HEK293 (cell line): ENCODE data around the gene PIM1.
A peak's percentile ranks its signal among the peaks of the same experiment; 100 is the strongest.

Experiments used
- KLF8 ChIP-seq: fragments of 450-650 bp; formaldehyde crosslinking; IDR thresholded peaks from 2 replicates; pipeline ENCODE4 v1.5.1; 2016; ENCODE audit warnings: missing biosample characterization, missing genetic modification characterization
- OSR2 ChIP-seq: fragments of 450-650 bp; formaldehyde crosslinking; IDR thresholded peaks from 2 replicates; pipeline ENCODE4 v1.5.1; 2016; ENCODE audit warnings: missing biosample characterization, missing genetic modification characterization
- SALL2 ChIP-seq: fragments of 450-650 bp; formaldehyde crosslinking; IDR thresholded peaks from 2 replicates; pipeline ENCODE4 v1.5.0; 2017; ENCODE audit warnings: missing biosample characterization, mild to moderate bottlenecking, missing genetic modification characterization, borderline replicate concordance
- ZBTB17 ChIP-seq: fragments of 450-650 bp; formaldehyde crosslinking; IDR thresholded peaks from 2 replicates; pipeline ENCODE4 v1.5.1; 2016; ENCODE audit warnings: missing biosample characterization, missing genetic modification characterization
- ZBTB20 ChIP-seq: fragments of 450-650 bp; formaldehyde crosslinking; IDR thresholded peaks from 2 replicates; pipeline ENCODE4 v1.5.1; 2016; ENCODE audit warnings: missing biosample characterization, missing genetic modification characterization
- ZEB2 ChIP-seq: fragments of 450-650 bp; formaldehyde crosslinking; IDR thresholded peaks from 2 replicates; pipeline ENCODE4 v1.5.1; 2016; ENCODE audit warnings: missing biosample characterization, missing genetic modification characterization
- ZFP69B ChIP-seq: fragments of 450-650 bp; formaldehyde crosslinking; IDR thresholded peaks from 2 replicates; pipeline ENCODE4 v1.5.1; 2016; ENCODE audit warnings: missing biosample characterization, missing genetic modification characterization
- ZNF133 ChIP-seq: fragments of 450-650 bp; formaldehyde crosslinking; IDR thresholded peaks from 2 replicates; pipeline ENCODE4 v1.5.1; 2016; ENCODE audit warnings: missing biosample characterization, missing genetic modification characterization
- ZNF169 ChIP-seq: fragments of 450-650 bp; formaldehyde crosslinking; IDR thresholded peaks from 2 replicates; pipeline ENCODE4 v1.5.1; 2016; ENCODE audit warnings: missing biosample characterization, missing genetic modification characterization
- ZNF175 ChIP-seq: fragments of 450-650 bp; formaldehyde crosslinking; IDR thresholded peaks from 2 replicates; pipeline ENCODE4 v1.5.1; 2016; ENCODE audit warnings: missing biosample characterization, missing genetic modification characterization
- ZNF211 ChIP-seq: fragments of 450-650 bp; formaldehyde crosslinking; IDR thresholded peaks from 2 replicates; pipeline ENCODE4 v1.5.1; 2016; ENCODE audit warnings: low read depth, missing biosample characterization, missing genetic modification characterization
- ZNF214 ChIP-seq: fragments of 450-650 bp; formaldehyde crosslinking; IDR thresholded peaks from 2 replicates; pipeline ENCODE4 v1.5.1; 2017; ENCODE audit warnings: missing biosample characterization, mild to moderate bottlenecking, missing genetic modification characterization, borderline replicate concordance
- ZNF24 ChIP-seq: fragments of 450-650 bp; formaldehyde crosslinking; IDR thresholded peaks from 2 replicates; pipeline ENCODE4 v1.5.1; 2016; ENCODE audit warnings: missing biosample characterization, missing genetic modification characterization
- ZNF311 ChIP-seq: fragments of 450-650 bp; formaldehyde crosslinking; IDR thresholded peaks from 2 replicates; pipeline ENCODE4 v1.5.1; 2017; ENCODE audit warnings: missing biosample characterization, missing genetic modification characterization, borderline replicate concordance
- ZNF324 ChIP-seq: fragments of 450-650 bp; formaldehyde crosslinking; IDR thresholded peaks from 2 replicates; pipeline ENCODE4 v1.5.1; 2016; ENCODE audit warnings: missing biosample characterization, missing genetic modification characterization
- ZNF335 ChIP-seq: fragments of 450-650 bp; formaldehyde crosslinking; conservative IDR thresholded peaks from 2 replicates; pipeline ENCODE4 v1.5.1; 2016; ENCODE audit warnings: missing biosample characterization, missing genetic modification characterization
- ZNF366 ChIP-seq: fragments of 450-650 bp; formaldehyde crosslinking; conservative IDR thresholded peaks from 2 replicates; pipeline ENCODE4 v1.5.1; 2016; ENCODE audit warnings: missing biosample characterization, missing genetic modification characterization
- ZNF37A ChIP-seq: fragments of 450-650 bp; IDR thresholded peaks from 2 replicates; pipeline ENCODE4 v1.5.1; 2018; ENCODE audit warnings: missing biosample characterization, missing genetic modification characterization
- ZNF394 ChIP-seq: fragments of 450-650 bp; formaldehyde crosslinking; IDR thresholded peaks from 2 replicates; pipeline ENCODE4 v1.5.1; 2016; ENCODE audit warnings: missing biosample characterization, missing genetic modification characterization, mild to moderate bottlenecking, moderate library complexity, borderline replicate concordance
- ZNF398 ChIP-seq: fragments of 450-650 bp; formaldehyde crosslinking; IDR thresholded peaks from 2 replicates; pipeline ENCODE4 v1.5.1; 2017; ENCODE audit warnings: missing biosample characterization, missing genetic modification characterization
- ZNF404 ChIP-seq: fragments of 450-650 bp; formaldehyde crosslinking; IDR thresholded peaks from 2 replicates; pipeline ENCODE4 v1.5.1; 2017; ENCODE audit warnings: missing biosample characterization, missing genetic modification characterization
- ZNF433 ChIP-seq: fragments of 450-650 bp; formaldehyde crosslinking; IDR thresholded peaks from 2 replicates; pipeline ENCODE4 v1.5.1; 2016; ENCODE audit warnings: missing biosample characterization, missing genetic modification characterization, low read depth
- ZNF513 ChIP-seq: fragments of 450-650 bp; IDR thresholded peaks from 2 replicates; pipeline ENCODE4 v1.5.1; 2018; ENCODE audit warnings: missing biosample characterization, missing genetic modification characterization
- ZNF548 ChIP-seq: fragments of 450-650 bp; formaldehyde crosslinking; IDR thresholded peaks from 2 replicates; pipeline ENCODE4 v1.5.1; 2016; ENCODE audit warnings: missing biosample characterization, missing genetic modification characterization
- ZNF610 ChIP-seq: fragments of 450-650 bp; formaldehyde crosslinking; IDR thresholded peaks from 2 replicates; pipeline ENCODE4 v1.5.1; 2016; ENCODE audit warnings: missing biosample characterization, missing genetic modification characterization, borderline replicate concordance
- ZNF626 ChIP-seq: fragments of 450-650 bp; sonication (Bioruptor Pico); formaldehyde crosslinking; IDR thresholded peaks from 2 replicates; pipeline ENCODE4 v1.5.1; 2018; ENCODE audit warnings: missing biosample characterization, missing genetic modification characterization, inconsistent platforms
- ZNF664 ChIP-seq: fragments of 450-650 bp; formaldehyde crosslinking; IDR thresholded peaks from 2 replicates; pipeline ENCODE4 v1.5.1; 2016; ENCODE audit warnings: missing biosample characterization, missing genetic modification characterization
- ZNF677 ChIP-seq: fragments of 450-650 bp; IDR thresholded peaks from 2 replicates; pipeline ENCODE4 v1.5.0; 2018; ENCODE audit warnings: missing biosample characterization, mild to moderate bottlenecking, missing genetic modification characterization, moderate library complexity
- ZNF707 ChIP-seq: fragments of 450-650 bp; formaldehyde crosslinking; IDR thresholded peaks from 2 replicates; pipeline ENCODE4 v1.5.1; 2016; ENCODE audit warnings: missing biosample characterization, missing genetic modification characterization
- ZSCAN5A ChIP-seq: fragments of 450-650 bp; formaldehyde crosslinking; IDR thresholded peaks from 2 replicates; pipeline ENCODE4 v1.5.1; 2016; ENCODE audit warnings: missing biosample characterization, missing genetic modification characterization
- TF ChIP-seq, protein P1 (sequence below): fragments of 450-650 bp; formaldehyde crosslinking; IDR thresholded peaks from 2 replicates; pipeline ENCODE4 v1.5.1; 2016; ENCODE audit warnings: missing biosample characterization, missing genetic modification characterization
- TF ChIP-seq, protein P2 (sequence below): fragments of 450-650 bp; formaldehyde crosslinking; IDR thresholded peaks from 2 replicates; pipeline ENCODE4 v1.5.0; 2017; ENCODE audit warnings: missing biosample characterization, missing genetic modification characterization, borderline replicate concordance

The PIM1 gene

DNA sequence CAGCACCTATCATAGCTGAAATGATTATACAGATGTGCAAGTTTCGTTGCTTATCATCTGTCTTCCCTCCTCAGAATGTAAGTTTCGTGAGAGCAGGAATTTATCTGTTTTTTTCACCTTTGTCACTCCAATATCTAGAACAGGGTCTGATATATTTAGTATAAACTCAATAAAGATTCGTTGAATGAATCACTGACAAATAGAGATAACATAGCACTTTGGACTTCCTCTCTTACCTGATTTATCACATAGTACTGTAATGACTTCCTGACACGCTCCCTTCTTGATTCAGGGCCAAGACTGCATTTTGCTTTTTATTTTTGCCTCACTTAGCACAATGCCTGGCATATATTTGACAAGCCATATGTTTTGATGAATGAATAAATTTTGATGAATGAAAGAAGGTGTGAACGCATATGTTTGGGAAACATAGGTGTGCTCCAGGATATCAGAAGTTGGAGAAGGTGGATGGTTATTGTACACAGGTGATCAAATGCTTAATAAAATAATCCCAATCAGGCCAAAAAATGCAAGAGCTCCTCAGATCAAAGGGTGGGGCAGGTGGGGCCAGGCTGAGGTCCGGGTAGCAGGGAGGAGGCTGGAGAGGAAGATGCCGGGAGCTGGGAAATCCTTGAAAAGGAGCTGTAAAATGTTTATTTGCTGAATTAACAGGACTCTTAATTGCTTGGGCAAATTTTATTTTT lies 33.0 kb downstream of the PIM1 start (continued):
- no peak for TF ChIP-seq ZNF324 (tag by site-specific recombination)
- no peak for TF ChIP-seq ZFP69B (tag by site-specific recombination)
- TF ChIP-seq ZNF311 (tag by site-specific recombination), result no peak
- TF ChIP-seq ZNF394 (tag by site-specific recombination), result no peak
- TF ChIP-seq ZNF626 (tag by site-specific recombination), result no peak
- TF ChIP-seq ZNF548 (tag by site-specific recombination), result no peak
- peak; percentile 54 for TF ChIP-seq ZNF335 (tag by site-specific recombination)
- TF ChIP-seq ZNF24, result no peak
- TF ChIP-seq ZBTB20, result no peak
- 0 out of 2 replicates have a peak, but pooled peaks have one; percentile 49 for TF ChIP-seq KLF8
- TF ChIP-seq ZNF404, result no peak
- TF ChIP-seq ZNF133, result no peak
- TF ChIP-seq OSR2 (tag by site-specific recombination), result 0 out of 2 replicates have a peak, but pooled peaks have one; percentile 30
- TF ChIP-seq ZNF513 (tag by site-specific recombination), result no peak
- peak; percentile 61; the same call in 1 of the 2 replicates for TF ChIP-seq ZNF664 (tag by site-specific recombination)
- no peak for TF ChIP-seq ZBTB17 (tag by site-specific recombination)
- TF ChIP-seq ZNF37A (tag by site-specific recombination), result no peak
- TF ChIP-seq ZNF366 (tag by site-specific recombination), result peak; percentile 38; the same call in 1 of the 2 replicates
- TF ChIP-seq ZNF677 (tag by site-specific recombination), result no peak
- no peak for TF ChIP-seq SALL2 (tag by site-specific recombination)
- no peak for TF ChIP-seq ZNF169 (tag by site-specific recombination)
- no peak for TF ChIP-seq ZNF398
- TF ChIP-seq, protein P1, sequence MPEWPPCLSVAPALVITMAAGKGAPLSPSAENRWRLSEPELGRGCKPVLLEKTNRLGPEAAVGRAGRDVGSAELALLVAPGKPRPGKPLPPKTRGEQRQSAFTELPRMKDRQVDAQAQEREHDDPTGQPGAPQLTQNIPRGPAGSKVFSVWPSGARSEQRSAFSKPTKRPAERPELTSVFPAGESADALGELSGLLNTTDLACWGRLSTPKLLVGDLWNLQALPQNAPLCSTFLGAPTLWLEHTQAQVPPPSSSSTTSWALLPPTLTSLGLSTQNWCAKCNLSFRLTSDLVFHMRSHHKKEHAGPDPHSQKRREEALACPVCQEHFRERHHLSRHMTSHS (tag by site-specific recombination), result no peak
- no peak for TF ChIP-seq ZNF707 (tag by site-specific recombination)
- no peak for TF ChIP-seq ZNF433
- TF ChIP-seq ZNF214 (tag by site-specific recombination), result no peak
- TF ChIP-seq ZNF211, result no peak
- no peak for TF ChIP-seq ZNF610 (tag by site-specific recombination)
- no peak for TF ChIP-seq ZNF175
- no peak for TF ChIP-seq ZEB2
- TF ChIP-seq ZSCAN5A, result no peak
- TF ChIP-seq, protein P2, sequence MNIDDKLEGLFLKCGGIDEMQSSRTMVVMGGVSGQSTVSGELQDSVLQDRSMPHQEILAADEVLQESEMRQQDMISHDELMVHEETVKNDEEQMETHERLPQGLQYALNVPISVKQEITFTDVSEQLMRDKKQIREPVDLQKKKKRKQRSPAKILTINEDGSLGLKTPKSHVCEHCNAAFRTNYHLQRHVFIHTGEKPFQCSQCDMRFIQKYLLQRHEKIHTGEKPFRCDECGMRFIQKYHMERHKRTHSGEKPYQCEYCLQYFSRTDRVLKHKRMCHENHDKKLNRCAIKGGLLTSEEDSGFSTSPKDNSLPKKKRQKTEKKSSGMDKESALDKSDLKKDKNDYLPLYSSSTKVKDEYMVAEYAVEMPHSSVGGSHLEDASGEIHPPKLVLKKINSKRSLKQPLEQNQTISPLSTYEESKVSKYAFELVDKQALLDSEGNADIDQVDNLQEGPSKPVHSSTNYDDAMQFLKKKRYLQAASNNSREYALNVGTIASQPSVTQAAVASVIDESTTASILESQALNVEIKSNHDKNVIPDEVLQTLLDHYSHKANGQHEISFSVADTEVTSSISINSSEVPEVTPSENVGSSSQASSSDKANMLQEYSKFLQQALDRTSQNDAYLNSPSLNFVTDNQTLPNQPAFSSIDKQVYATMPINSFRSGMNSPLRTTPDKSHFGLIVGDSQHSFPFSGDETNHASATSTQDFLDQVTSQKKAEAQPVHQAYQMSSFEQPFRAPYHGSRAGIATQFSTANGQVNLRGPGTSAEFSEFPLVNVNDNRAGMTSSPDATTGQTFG (tag by site-specific recombination), result no peak
